GM23338 (cell line): ENCODE measurements around the gene ATIC.

Experiments used
- CTCF ChIP-seq, 2 experiments: fragments of 200-600 bp in 1 of 2; sonication (generic) in 1 of 2; conservative IDR thresholded peaks; 2 replicates each; pipeline versions ENCODE4 v1.5.1 to v1.6.1; 2016 to 2017; ENCODE audit warnings: antibody characterized with exemption in 2 of 2, low read depth in 2 of 2, mild to moderate bottlenecking in 2 of 2, moderate library complexity in 1 of 2
- ETS1 ChIP-seq: IDR thresholded peaks from 2 replicates; pipeline ENCODE4 v1.6.1; 2016; ENCODE audit warnings: antibody characterized with exemption
- EZH2 ChIP-seq: fragments of 200-600 bp; sonication (generic); IDR thresholded peaks from one replicate; pipeline ENCODE4 v1.8.0; 2017; ENCODE audit warnings: antibody characterized with exemption, mild to moderate bottlenecking, low read depth; ENCODE audit not compliant: unreplicated experiment
- EZH2phosphoT487 ChIP-seq: fragments of 200-600 bp; sonication (generic); IDR thresholded peaks from one replicate; pipeline ENCODE4 v1.8.1; 2018; ENCODE audit warnings: antibody characterized with exemption; ENCODE audit not compliant: unreplicated experiment
- JUNB ChIP-seq: IDR thresholded peaks from one replicate; pipeline ENCODE4 v1.6.1; 2016; ENCODE audit warnings: antibody characterized with exemption; ENCODE audit not compliant: unreplicated experiment
- POLR2AphosphoS5 ChIP-seq: IDR thresholded peaks from 2 replicates; pipeline ENCODE4 v1.6.1; 2016; ENCODE audit warnings: antibody characterized with exemption, low read depth
- REST ChIP-seq: IDR thresholded peaks from one replicate; pipeline ENCODE4 v1.6.1; 2018; ENCODE audit warnings: antibody characterized with exemption; ENCODE audit not compliant: unreplicated experiment
- ZNF114 ChIP-seq: fragments of 250-450 bp; sonication (Bioruptor Pico); IDR thresholded peaks from 2 replicates; pipeline ENCODE4 v1.5.0; 2020; ENCODE audit warnings: mild to moderate bottlenecking, moderate library complexity
- ZNF331 ChIP-seq: fragments of 250-450 bp; sonication (Bioruptor Pico); IDR thresholded peaks from 2 replicates; pipeline ENCODE4 v1.5.0; 2020; ENCODE audit warnings: low read depth, mild to moderate bottlenecking, moderate library complexity
- ZNF462 ChIP-seq: fragments of 250-450 bp; sonication (Bioruptor Pico); IDR thresholded peaks from 2 replicates; pipeline ENCODE4 v1.5.0; 2020; ENCODE audit warnings: mild to moderate bottlenecking, moderate library complexity

GRCh38 chr2:215386566-215386965 is 74.7 kb downstream of the ATIC start:
- no peak for TF ChIP-seq CTCF (conservative IDR thresholded peaks at IDR 0.05; ENCODE audit: low read depth in 2 of 2)
- TF ChIP-seq JUNB: no peak
- no peak for TF ChIP-seq EZH2phosphoT487
- no peak for TF ChIP-seq ETS1
- no peak for TF ChIP-seq EZH2
- TF ChIP-seq POLR2AphosphoS5: no peak
- no peak for TF ChIP-seq REST
- no peak for TF ChIP-seq ZNF331 (CRISPR knock-in tag)
- TF ChIP-seq ZNF114 (CRISPR knock-in tag): no peak
- no peak for TF ChIP-seq ZNF462
